ENCODE measurements around the gene NT5DC3.

NT5DC3 gene

GRCh38 chr12:103751600-103751999 lies 89.4 kb downstream of the NT5DC3 start:
- H3K4me3 ChIP-seq (ENCODE audit: low read length): no peak overlapping the region
- H3K36me3 ChIP-seq (ENCODE audit: insufficient read depth, low read length): no peaks in the 10 kb centered on the region
- no peaks in the 10 kb centered on the region for H3K4me1 ChIP-seq (ENCODE audit: insufficient read depth, low read length)
- no peaks in the 10 kb centered on the region for H3K27me3 ChIP-seq (ENCODE audit: insufficient read depth, low read length)
- H3K9me3 ChIP-seq (ENCODE audit: low read length): no peaks in the 10 kb centered on the region
- H2AFZ ChIP-seq (ENCODE audit: low read depth, low read length): no peak overlapping the region

DNA sequence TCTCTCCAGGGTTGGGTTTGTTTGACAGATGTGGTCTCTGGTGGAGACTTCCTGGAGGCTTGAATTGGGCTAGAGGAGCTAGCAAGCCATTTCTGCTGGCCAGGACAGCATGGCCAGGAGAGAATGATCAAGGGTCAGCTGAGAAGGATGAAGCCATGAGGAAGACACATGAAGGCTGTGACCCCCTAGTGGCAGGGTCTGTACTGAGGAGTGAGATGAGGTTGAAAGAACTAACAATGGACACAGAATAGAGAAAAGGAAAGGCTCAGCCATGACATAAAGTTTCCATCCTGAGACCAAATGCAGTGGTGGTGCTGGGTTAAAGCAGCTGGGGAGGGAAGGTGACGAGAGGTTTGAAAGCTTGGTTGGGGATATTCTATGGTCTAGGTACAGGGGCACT lies 89.9 kb downstream of the NT5DC3 start:
- Histone ChIP-seq H2AFZ (ENCODE audit: low read depth, low read length) (no peak overlapping the region), H3K9me3 (ENCODE audit: low read length) (no peaks in the 10 kb centered on the region), H3K4me3 (ENCODE audit: low read length) (no peak overlapping the region), H3K4me1 (ENCODE audit: insufficient read depth, low read length) (no peaks in the 10 kb centered on the region), H3K36me3 (ENCODE audit: insufficient read depth, low read length) (no peaks in the 10 kb centered on the region), H3K27me3 (ENCODE audit: insufficient read depth, low read length) (no peaks in the 10 kb centered on the region)

GRCh38 chr12:103748875-103749274 lies 92.2 kb downstream of the NT5DC3 start:
- H3K27me3 ChIP-seq (ENCODE audit: insufficient read depth, low read length): peaks cover 2% of the 10 kb centered on the region
- no peaks in the 10 kb centered on the region for H3K9me3 ChIP-seq (ENCODE audit: low read length)
- H3K4me1 ChIP-seq (ENCODE audit: insufficient read depth, low read length): no peaks in the 10 kb centered on the region
- H3K4me3 ChIP-seq (ENCODE audit: low read length): no peak overlapping the region
- no peak overlapping the region for H2AFZ ChIP-seq (ENCODE audit: low read depth, low read length)
- no peaks in the 10 kb centered on the region for H3K36me3 ChIP-seq (ENCODE audit: insufficient read depth, low read length)

DNA sequence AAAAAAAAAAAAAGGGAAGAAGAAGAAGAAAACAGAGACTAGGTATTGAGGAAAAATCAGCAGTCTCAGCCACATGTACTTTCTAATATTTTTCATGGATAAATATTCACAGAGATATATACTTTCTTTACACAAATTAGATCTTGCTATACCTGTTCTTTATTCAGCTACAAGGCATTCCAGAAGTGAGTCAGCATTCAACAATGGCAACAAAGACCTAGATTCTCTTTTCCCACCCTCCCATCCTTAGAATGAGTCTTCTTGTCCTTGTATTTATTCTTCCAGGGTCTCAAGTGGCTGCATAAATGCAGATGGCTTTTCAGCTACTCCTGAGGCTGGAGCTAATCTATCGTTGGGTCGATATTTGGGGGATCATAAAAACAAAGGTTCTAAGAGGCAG lies 93.0 kb downstream of the NT5DC3 start:
- Histone ChIP-seq H3K9me3 (ENCODE audit: low read length) (no peaks in the 10 kb centered on the region), H2AFZ (ENCODE audit: low read depth, low read length) (no peak overlapping the region), H3K27me3 (ENCODE audit: insufficient read depth, low read length) (peaks cover 2% of the 10 kb centered on the region), H3K4me1 (ENCODE audit: insufficient read depth, low read length) (no peaks in the 10 kb centered on the region), H3K36me3 (ENCODE audit: insufficient read depth, low read length) (no peaks in the 10 kb centered on the region), H3K4me3 (ENCODE audit: low read length) (no peak overlapping the region)

- H3K27me3 ChIP-seq (ENCODE audit: insufficient read depth, low read length): peaks cover 2% of the 10 kb centered on the region
- H3K9me3 ChIP-seq (ENCODE audit: low read length): no peaks in the 10 kb centered on the region
- H3K36me3 ChIP-seq (ENCODE audit: insufficient read depth, low read length): no peaks in the 10 kb centered on the region
- no peaks in the 10 kb centered on the region for H3K4me1 ChIP-seq (ENCODE audit: insufficient read depth, low read length)
- H3K4me3 ChIP-seq (ENCODE audit: low read length): no peak overlapping the region
- H2AFZ ChIP-seq (ENCODE audit: low read depth, low read length): no peak overlapping the region
These were observed 95.1 kb downstream of the NT5DC3 start for GRCh38 chr12:103745962-103746361.

- Histone ChIP-seq H3K27me3 (ENCODE audit: insufficient read depth, low read length) (peaks cover 2% of the 10 kb centered on the region), H3K4me1 (ENCODE audit: insufficient read depth, low read length) (no peaks in the 10 kb centered on the region), H3K4me3 (ENCODE audit: low read length) (no peak overlapping the region), H2AFZ (ENCODE audit: low read depth, low read length) (no peak overlapping the region), H3K36me3 (ENCODE audit: insufficient read depth, low read length) (no peaks in the 10 kb centered on the region), H3K9me3 (ENCODE audit: low read length) (no peaks in the 10 kb centered on the region)
These were observed 97.2 kb downstream of the NT5DC3 start for GRCh38 chr12:103743788-103744187.

DNA sequence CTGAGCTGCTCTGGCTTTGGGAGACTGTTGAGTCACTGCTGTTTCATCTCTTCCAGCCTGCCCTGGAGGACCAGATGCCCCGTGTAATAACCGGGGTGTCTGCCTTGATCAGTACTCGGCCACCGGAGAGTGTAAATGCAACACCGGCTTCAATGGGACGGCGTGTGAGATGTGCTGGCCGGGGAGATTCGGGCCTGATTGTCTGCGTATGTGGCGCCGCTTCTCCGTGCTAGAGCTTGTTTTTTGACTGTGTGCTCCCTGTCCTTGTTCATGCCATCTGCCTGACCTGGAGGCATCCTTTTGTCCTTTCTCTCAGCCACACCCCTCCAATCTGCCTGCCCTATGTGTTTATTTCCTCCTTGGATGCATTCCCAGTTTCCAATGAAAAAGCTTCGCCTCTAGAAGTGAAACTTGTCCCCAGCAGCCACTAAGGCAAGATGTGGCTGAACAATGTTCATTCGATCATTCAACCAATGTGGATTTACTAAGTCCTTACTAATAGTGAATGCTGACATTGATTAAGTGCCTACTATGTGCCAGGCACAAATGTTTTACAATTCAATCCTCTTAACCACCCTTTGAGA lies 98.6 kb downstream of the NT5DC3 start:
- peaks cover 2% of the 10 kb centered on the region for H3K27me3 ChIP-seq (ENCODE audit: insufficient read depth, low read length)
- H2AFZ ChIP-seq (ENCODE audit: low read depth, low read length): no peak overlapping the region
- H3K4me3 ChIP-seq (ENCODE audit: low read length): no peak overlapping the region
- H3K36me3 ChIP-seq (ENCODE audit: insufficient read depth, low read length): no peaks in the 10 kb centered on the region
- no peaks in the 10 kb centered on the region for H3K4me1 ChIP-seq (ENCODE audit: insufficient read depth, low read length)
- H3K9me3 ChIP-seq (ENCODE audit: low read length): no peaks in the 10 kb centered on the region

DNA sequence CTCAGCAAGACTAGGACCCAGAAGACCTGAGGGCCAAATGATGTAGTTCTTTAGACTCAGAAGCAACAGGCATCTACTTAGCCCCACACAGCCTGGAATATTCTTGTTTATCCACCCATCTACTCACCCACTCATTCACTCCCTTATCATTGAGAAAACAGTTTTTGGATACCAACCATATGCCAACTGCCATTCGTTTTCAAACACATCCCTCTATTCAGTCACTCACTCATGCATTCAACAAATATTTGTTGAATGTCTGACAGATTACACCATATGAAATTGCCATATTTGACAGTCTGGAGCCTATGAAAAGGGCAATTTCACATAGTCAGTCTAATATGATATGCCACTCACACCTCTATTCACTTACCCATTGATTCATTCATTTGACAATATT lies 103.2 kb downstream of the NT5DC3 start:
- Histone ChIP-seq H3K4me3 (ENCODE audit: low read length) (no peak overlapping the region), H3K27me3 (ENCODE audit: insufficient read depth, low read length) (peaks cover 3% of the 10 kb centered on the region), H3K4me1 (ENCODE audit: insufficient read depth, low read length) (no peaks in the 10 kb centered on the region)

DNA sequence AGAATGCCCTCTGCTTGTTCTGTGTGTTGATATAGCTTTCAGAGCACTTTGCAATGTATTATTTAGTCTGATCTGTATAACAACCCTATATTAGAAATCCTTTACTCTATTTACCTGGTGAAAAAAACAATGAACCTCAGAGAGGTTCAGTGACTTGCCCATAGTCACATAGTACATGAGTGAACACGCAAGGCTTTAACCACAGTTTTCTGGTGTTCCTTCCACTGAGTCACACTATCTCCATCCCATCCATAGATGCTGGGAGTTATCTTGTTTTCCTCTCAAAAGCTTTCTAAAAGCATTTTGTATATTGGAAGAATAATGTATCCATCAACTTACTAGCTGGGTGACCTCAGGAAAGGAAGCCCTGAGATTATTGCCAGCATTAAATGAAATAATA lies 104.5 kb downstream of the NT5DC3 start:
- no peaks in the 10 kb centered on the region for H3K36me3 ChIP-seq (ENCODE audit: insufficient read depth, low read length)
- no peaks in the 10 kb centered on the region for H3K9me3 ChIP-seq (ENCODE audit: low read length)
- H2AFZ ChIP-seq (ENCODE audit: low read depth, low read length): no peak overlapping the region
- peaks cover 3% of the 10 kb centered on the region for H3K27me3 ChIP-seq (ENCODE audit: insufficient read depth, low read length)
- H3K4me1 ChIP-seq (ENCODE audit: insufficient read depth, low read length): no peaks in the 10 kb centered on the region
- no peak overlapping the region for H3K4me3 ChIP-seq (ENCODE audit: low read length)

More for the DNA sequence above, 103.2 kb downstream of the NT5DC3 start:
- H3K9me3 ChIP-seq (ENCODE audit: low read length): no peaks in the 10 kb centered on the region
- no peak overlapping the region for H2AFZ ChIP-seq (ENCODE audit: low read depth, low read length)
- H3K36me3 ChIP-seq (ENCODE audit: insufficient read depth, low read length): no peaks in the 10 kb centered on the region

- Histone ChIP-seq H3K27me3 (ENCODE audit: insufficient read depth, low read length) (peaks cover 3% of the 10 kb centered on the region), H3K4me1 (ENCODE audit: insufficient read depth, low read length) (no peaks in the 10 kb centered on the region), H2AFZ (ENCODE audit: low read depth, low read length) (no peak overlapping the region), H3K4me3 (ENCODE audit: low read length) (no peak overlapping the region), H3K36me3 (ENCODE audit: insufficient read depth, low read length) (no peaks in the 10 kb centered on the region), H3K9me3 (ENCODE audit: low read length) (peaks cover 3% of the 10 kb centered on the region)
These were observed 105.7 kb downstream of the NT5DC3 start for GRCh38 chr12:103735291-103735690.

DNA sequence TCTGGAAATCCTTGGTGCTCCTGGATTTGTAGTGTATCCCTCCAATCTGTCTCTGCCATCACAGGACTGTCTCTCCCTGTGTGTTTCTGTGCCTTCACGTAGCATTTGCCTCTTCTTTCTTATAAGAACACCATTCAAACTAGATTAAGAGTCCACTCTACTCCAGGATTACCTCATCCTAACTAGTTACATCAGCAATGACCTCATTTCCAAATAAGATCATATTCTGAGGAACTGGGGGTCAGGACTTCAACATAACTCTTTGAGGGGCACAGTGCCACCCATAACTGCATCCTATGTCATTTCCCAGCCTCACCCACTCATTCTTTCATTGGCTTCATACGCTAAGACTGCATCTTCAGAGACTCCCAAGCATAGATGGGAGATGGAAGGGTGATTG lies 106.2 kb downstream of the NT5DC3 start:
- H3K4me1 ChIP-seq (ENCODE audit: insufficient read depth, low read length): no peaks in the 10 kb centered on the region
- no peak overlapping the region for H2AFZ ChIP-seq (ENCODE audit: low read depth, low read length)
- peaks cover 3% of the 10 kb centered on the region for H3K9me3 ChIP-seq (ENCODE audit: low read length)
- H3K36me3 ChIP-seq (ENCODE audit: insufficient read depth, low read length): no peaks in the 10 kb centered on the region
- H3K27me3 ChIP-seq (ENCODE audit: insufficient read depth, low read length): peaks cover 3% of the 10 kb centered on the region
- no peak overlapping the region for H3K4me3 ChIP-seq (ENCODE audit: low read length)

- Histone ChIP-seq H3K9me3 (ENCODE audit: low read length) (peaks cover 3% of the 10 kb centered on the region), H3K36me3 (ENCODE audit: insufficient read depth, low read length) (no peaks in the 10 kb centered on the region), H3K4me3 (ENCODE audit: low read length) (no peak overlapping the region), H2AFZ (ENCODE audit: low read depth, low read length) (no peak overlapping the region), H3K4me1 (ENCODE audit: insufficient read depth, low read length) (no peaks in the 10 kb centered on the region), H3K27me3 (ENCODE audit: insufficient read depth, low read length) (peaks cover 3% of the 10 kb centered on the region)
These were observed 109.5 kb downstream of the NT5DC3 start for GRCh38 chr12:103731539-103731938.

DNA sequence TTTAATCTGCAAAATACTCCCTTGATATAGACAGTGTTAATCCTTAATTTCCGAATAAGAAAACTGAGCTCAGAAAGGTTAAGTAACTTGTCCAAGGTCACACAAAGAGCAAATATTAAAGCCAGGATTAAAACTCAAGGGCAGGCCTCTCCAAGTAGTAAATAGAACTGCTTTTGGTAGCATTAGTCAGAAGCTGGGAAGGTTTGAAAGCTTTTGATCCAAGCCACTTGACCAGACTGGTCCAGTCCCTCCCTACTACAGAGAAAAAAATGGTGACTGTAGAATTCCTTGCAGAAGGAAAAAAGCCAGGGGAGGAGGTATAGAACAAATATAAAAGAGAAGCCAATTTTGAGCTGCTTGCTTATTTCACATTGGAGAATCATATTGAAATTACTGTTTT lies 111.5 kb downstream of the NT5DC3 start:
- H2AFZ ChIP-seq (ENCODE audit: low read depth, low read length): no peak overlapping the region

DNA sequence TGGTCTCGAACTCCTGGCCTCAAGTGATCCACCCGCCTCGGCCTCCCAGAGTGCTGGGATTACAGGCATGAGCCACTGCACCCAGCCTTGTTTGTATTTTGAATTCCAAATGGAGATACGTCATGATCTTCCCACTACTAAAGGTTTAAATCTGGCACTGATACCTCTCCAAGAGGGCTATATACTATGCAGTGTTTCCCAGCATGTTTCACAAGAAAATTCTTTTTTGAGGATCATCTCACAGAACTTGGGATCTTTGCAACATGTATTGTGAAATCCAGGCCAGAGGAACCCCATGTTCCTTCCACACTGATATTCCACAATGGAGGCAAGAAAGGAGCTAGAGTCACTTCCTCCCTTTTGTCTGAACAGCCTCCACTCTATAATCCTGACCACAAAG lies 112.7 kb downstream of the NT5DC3 start:
- no peaks in the 10 kb centered on the region for H3K36me3 ChIP-seq (ENCODE audit: insufficient read depth, low read length)
- no peaks in the 10 kb centered on the region for H3K27me3 ChIP-seq (ENCODE audit: insufficient read depth, low read length)
- H2AFZ ChIP-seq (ENCODE audit: low read depth, low read length): no peak overlapping the region
- no peak overlapping the region for H3K4me3 ChIP-seq (ENCODE audit: low read length)
- peaks cover 3% of the 10 kb centered on the region for H3K9me3 ChIP-seq (ENCODE audit: low read length)
- no peaks in the 10 kb centered on the region for H3K4me1 ChIP-seq (ENCODE audit: insufficient read depth, low read length)

More for the DNA sequence above, 111.5 kb downstream of the NT5DC3 start:
- Histone ChIP-seq H3K36me3 (ENCODE audit: insufficient read depth, low read length) (no peaks in the 10 kb centered on the region), H3K4me1 (ENCODE audit: insufficient read depth, low read length) (no peaks in the 10 kb centered on the region), H3K27me3 (ENCODE audit: insufficient read depth, low read length) (no peaks in the 10 kb centered on the region), H3K4me3 (ENCODE audit: low read length) (no peak overlapping the region), H3K9me3 (ENCODE audit: low read length) (peaks cover 3% of the 10 kb centered on the region)

Measured in neuron (in vitro differentiated cells).